ENCODE measurements around the gene NPDC1.

The NPDC1 gene

DNA sequence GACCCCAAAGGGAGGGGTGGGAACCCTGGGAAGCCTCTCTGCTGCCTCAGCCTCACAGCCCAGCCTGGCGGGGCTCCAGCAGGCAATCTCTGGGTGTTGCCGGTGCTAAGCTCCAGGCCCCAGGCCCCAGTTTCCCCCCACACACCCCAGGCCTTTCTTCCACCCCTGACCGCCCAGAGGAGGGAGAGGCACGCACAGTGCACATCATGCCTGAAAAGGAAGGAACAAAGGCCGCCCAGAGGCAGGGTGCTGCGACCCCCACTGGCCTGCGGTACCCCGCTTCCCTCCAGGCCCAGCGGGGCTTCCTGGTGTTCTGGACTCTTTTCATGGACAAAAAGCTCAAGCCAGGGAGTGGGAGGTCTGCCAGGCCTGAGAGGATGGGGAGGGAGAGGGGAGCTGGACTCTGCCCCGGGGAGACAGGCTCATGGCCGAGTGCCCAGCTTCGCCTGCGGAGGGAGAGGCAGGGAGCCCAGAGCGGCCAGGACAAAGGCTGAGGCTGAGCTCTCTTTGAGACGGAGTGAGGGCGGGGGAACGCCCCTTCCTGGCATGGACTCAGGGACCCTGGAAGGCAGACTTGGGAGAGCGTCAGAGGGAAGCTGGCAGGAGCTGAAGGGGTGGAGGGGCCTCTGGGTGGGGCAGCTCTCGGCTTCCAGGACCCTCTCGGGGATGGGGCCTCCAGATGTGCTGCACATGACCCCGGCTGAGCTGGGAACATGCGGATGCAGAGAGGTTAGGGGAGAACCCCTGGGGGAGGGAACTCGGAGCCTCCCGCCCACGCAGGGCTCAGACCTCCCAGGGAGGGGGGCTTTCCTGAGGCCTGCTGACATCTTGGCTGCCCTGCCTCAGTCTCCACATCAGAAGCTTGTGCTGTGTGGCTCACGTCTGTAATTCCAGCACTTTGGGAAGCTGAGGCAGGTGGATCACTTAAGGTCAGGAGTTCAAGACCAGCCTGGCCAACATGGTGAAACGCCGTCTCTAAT lies 9.7 kb upstream of the NPDC1 start:
- no peak for DNase-seq

DNA sequence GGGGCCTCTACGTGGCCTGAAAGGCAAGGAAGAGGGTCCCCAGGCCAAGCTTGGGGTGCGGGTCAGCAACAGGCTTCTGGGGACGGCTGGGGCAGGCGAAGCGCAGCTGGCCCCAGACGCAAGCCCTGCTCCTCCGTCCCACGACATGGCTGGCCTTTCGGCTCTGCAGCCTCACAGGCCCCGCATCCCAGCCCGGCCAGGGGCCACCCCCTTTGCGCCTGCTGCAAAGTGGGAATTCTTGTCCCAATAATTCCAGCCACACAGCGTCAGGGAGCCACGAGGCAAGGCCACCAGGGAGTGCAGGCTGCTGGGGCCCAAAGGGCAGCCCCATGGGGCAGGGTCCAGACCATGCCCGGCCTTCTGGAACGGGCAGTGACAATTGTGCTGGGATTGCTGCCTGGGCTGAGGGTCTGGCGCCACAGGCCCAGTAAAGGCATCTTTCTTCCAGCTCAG lies 9.0 kb upstream of the NPDC1 start:
- DNase-seq: no peak

DNA sequence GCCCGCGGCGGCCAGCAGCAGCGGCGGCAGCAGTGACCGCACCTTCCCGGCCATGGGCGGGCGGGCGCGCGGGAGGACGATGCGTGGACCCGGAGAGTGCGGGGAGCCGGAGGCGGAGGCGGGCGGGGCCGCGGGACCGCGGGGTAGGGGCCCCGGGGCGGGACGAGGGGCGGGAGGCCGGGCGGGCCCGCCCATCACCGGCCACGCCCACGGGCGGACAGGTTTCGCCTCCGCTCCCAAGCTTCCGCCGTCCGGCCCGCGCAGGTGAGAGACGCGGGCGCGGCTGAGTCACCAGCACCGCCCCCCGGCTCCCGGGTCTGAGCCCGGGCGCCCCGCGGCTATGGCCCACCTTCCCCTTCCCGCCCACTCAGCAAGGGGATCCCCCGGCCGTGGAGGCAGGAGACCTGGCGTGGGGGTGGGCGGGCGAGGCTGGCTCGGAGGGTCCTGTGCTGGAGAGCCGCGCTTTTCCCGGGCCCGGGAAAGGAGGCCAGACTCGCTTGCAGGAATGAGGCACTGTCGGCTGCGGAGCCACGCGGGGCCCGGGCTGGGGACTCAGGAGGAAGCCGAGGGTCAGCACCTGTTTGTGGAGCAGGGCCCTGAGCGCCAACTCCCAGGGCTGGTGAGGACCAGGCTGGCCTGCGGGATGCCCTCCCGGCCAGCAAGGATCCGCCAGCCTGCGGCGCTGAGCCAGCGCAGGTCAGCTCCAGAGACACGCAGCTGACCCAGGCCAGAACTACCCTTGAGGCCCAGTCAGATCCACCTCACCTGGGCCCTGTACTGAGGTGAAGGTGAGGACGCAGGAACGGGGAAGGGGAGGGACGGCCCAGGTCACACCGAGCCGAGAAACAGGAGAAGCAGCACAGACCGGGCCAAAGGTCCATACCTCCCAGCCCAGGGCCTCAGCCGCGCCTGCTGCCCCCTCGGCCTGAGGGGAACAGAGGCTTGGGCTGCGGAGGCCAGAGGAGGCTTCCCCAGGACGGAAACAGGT lies 8.3 kb upstream of the NPDC1 start, which contains the start of gene ENTPD2:
Gene ENTPD2 (minus strand): TSS at position 118 of the 988 bp plus-strand sequence. CDS start 64 bp downstream, at position 54.
- DNase-seq: no peak

DNA sequence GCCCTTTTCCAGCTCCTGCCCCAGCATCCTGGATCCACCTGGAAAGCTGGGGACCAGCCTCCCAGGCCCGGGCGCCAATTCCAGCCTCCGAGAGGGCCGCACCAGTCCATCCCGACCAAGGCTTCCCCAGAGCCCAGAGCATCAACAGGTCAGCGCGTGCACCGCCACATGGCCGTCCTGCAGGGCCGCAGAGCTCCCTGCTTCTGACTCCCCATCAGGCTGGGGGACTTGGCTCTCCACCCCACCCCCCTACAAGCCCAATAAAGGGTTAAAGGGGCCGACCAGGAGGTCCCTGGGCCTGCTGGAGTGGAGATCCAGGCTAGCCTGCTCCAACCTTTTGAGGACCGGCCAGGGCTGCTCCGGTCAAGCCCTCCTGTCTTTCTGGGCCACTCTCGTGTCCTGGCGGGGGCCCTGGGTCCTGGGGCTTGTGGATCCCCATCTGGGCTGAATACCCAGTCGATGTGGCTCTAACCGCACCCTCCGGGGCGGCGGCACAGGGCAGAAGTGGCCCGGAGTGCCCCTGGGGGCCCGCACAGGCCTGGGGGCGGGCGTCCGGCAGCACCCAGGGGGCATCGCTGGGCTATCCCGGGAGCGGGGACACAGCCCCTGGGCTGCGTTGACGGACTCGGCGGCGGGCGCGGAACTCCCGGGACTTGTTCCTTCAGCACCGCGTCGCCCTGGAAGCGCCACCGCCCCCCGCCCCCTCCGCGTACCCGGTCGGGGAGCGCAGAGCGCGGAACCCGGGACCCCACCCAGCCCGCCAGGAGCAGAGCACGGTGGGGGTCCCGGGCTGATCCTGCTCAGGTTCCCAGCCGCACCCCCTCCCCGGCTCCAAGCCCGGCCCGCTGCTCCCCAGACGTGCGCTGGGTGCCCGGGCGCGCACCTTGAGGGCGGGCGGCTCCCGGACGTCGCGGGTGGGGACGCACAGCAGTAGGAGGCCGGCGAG lies 7.3 kb upstream of the NPDC1 start:
- DNase-seq: no peak

DNA sequence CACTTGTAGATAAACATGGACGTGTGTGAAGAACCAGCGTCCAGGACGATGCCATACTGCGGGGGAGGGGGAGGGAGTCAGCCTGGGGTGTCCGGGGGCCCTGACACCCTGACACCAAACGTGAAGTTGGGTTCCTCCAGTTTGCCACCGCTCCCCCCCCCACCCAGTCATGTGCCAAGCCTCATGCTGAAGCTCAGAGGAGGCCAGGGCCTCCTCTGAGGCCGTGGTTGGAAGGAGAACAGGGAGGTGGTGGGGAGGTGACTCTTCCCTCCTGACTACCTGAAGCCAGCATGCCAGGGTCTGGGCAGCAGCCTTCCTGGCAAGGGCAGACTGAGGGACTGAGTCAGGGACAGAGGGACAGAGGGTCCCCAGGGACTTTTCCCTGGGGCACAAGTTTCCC lies 6.3 kb upstream of the NPDC1 start:
- DNase-seq: no peak

DNA sequence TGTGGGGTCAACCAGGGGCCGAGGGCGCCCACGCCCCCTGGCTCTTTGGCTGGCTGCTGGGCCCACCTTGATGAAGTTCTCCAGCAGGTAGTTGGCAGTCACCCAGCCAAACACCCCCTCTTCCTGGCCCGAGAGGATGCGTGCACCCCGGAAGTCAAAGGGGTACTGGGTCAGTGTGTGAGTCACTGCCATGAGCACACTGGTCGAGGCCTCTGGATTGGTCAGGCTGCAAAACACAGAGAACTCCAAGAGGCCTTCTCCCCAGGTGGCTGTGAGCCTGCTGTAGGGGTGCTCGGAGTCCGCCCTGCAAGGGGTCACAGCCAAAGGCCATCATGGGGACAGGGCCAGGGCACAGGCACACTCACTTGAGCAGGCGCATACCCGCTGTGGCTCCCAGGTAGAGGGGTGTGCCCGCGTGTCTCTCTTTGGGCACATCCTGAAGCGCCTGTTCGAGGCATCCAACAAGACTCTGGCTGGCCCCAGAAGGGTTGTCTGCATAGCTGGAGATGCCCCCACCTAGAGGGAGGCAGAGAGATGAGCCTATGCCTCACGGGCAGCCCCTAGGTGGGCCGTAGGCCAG lies 5.3 kb upstream of the NPDC1 start:
- DNase-seq: no peak

DNA sequence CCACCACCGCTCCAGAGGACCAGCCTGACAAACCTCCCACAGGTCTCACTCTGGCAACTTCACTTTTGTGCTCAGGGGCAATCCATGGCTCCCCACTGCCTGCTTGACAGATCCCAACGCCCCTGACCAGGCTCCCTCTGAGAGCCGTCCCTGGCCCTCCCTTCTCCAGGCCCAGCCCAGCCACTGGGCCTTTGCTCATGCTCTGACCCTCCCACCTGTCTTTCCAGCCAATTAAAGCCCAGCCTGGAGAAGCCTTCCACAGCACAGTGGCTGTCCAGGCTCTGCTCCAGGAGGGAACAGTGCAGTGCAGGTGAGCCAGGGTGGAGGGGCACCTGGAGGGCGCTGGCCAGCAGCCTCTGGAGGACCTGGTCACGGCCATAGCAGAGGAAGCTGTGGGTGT lies 4.6 kb upstream of the NPDC1 start:
- DNase-seq: no peak

DNA sequence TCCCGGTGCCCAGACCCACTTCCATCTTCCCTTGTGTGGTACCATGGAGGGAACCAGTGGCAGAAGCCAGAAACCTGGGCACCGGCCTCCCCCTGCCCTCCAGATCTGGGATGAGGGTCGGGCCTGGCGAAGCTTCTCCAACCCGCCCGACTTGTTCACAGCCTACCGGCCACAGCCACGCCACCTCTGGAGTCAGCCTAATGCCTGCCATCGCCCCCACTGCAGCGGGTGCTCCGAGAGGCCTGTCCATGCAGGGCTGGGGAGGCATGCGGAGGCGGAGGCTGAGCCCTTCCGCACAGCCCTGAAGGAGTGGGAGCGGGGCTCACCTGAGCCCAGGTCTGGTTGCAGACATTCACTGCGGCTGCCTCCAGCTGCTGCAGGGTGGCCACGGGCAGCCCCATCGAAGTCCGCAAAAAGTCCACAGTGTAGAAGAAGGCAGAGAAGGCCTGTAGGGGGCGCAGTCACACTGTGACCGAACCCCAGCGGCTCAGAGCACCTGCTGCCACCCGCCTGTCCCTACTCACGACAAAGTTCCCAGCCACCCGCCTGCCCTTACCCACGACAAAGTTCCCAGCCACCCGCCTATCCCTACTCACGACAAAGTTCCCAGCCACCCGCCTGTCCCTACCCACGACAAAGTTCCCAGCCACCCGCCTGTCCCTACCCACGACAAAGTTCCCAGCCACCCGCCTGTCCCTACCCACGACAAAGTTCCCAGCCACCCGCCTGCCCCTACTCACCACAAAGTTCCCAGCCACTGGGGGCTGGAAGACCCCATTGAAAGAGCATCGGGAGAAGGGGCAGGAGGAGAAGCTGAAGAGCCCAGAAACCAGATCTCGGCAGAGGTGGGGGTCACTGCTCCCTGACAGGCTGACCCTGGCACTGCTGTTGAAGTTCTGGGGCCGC lies 3.8 kb upstream of the NPDC1 start:
- no peak for DNase-seq

DNA sequence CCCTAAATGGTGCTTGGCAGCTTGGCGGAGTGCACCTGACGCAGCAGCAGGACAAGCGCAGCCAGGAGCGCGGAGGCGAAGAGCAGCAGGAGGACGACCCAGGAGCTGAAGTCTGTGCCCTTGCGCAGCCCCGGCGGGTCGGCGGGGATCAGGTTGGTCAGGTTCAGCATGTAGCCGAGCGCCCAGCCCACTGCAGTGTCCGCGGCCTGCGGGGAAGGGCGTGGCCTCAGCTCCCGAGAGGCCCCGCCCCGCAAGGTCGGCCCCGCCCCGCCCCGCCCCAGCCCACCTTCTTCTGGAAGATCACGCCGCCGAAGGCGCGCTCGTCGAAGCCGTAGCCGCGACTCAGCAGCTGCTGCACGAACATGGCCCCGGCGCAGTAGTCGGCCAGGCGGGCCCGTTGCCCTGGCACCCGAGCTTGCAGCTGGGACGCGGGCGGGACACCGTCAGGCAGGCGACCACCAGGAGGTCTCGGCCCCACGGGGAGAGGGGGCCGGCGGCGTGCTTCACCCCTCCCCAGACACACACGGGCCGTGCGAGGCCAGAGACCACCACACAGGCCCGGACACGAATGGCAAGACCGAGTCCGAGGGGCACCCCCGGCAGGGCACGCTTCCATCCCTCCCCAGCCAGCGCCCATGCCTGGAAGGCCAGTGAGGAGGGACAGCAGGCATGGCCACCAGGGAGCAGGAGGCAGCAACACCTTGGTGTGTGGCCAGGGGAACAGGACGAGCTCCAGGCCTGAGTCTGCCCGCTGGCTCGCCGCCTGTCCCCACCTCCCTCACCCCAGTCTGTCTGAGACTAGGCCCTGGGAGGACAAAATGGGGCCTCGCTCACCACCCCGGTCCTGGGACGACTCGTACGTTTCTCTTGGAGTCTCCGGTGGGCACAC lies 2.9 kb upstream of the NPDC1 start:
- no peak for DNase-seq

DNA sequence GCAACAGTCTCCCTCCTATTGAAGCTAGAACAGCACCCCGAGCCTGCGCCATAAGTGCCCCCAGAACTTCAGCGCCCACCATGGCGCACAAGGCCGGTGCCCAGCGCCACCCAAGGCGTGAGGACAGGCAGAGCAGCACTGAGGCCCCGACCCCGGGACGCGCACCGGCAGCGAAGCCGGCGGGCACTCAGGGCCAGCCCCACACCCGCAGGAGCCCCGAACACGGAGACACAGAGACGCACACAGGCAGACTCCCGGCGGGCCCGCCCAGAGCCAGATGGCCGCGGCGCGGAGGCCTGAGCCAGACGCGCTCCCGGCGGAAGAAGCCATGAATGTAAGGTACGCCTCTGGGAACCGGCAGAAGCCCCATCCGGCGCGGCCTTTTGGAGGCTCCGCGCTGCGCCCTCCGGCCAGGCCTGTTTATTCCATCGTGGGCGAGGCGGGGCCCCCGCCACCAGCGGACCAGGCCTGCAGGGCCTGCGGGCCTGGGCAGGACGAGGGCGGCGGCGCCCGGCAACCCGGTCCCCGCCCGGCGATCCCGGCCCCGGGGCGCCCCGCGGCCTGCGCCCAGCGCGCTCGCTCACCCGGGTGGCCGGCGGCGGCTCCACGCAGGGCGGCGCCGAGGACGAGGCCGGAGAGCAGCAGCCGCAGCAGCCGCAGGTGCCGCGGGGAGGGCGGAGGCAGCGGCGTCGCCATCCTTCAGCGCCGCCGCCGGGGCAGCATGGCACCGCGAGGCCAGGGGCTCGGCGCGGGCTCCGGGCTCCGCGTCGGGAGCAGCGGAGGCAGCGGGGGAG lies 486 bp downstream of the NPDC1 start:
- no peak for DNase-seq

DNA sequence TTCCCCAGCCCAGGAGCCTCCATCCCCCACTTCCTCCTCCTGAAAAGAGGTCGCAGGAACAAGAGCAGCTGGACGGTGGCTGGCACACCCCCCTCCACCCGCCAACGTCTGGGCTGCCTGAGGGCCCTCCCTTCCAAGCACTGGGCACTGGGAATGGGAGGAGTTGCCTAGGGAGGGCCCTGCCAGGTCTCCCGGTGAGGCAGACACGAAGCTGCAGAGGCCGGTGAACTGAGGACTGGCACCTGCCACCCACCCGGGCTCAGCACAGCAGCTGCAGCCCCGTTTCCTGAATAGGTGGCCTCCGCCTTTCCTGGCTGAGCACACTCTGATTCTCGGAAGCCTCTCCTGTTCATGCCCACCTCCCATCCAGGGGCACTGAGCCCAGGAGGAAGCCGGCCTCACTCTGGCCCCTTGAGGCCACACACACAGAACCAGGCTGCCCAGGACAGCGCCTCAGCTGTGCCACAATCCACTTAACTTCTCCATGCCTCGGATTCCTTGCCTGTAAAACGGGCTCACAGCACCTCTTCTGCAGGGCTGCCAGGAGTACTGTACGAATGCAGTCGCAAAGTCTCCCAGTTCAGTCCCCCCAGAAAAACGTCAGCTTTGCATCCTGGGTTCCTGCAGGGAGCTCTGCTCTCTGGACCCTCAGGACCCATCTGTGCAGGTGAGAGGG lies 1.3 kb downstream of the NPDC1 start:
- no peak for DNase-seq

DNA sequence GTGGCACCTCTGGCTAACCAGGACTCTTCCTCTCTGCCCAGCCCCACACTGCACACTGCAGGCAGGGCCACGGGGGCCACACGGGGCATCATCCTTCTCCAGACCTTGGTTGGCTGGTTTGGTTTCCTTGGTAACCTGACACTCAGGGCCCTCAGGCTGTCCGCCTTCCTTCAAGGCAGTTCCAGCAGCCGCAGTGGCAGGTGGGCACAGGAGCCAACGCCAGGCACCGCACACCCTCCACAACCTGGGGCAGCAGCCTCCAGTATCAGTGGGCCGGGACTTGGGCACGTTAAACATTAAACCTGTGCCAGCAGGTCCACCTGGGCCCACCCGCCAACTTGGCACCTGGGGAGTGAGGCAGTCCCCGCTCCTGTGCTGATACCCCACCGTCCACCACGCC lies 1.9 kb downstream of the NPDC1 start:
- no peak for DNase-seq

DNA sequence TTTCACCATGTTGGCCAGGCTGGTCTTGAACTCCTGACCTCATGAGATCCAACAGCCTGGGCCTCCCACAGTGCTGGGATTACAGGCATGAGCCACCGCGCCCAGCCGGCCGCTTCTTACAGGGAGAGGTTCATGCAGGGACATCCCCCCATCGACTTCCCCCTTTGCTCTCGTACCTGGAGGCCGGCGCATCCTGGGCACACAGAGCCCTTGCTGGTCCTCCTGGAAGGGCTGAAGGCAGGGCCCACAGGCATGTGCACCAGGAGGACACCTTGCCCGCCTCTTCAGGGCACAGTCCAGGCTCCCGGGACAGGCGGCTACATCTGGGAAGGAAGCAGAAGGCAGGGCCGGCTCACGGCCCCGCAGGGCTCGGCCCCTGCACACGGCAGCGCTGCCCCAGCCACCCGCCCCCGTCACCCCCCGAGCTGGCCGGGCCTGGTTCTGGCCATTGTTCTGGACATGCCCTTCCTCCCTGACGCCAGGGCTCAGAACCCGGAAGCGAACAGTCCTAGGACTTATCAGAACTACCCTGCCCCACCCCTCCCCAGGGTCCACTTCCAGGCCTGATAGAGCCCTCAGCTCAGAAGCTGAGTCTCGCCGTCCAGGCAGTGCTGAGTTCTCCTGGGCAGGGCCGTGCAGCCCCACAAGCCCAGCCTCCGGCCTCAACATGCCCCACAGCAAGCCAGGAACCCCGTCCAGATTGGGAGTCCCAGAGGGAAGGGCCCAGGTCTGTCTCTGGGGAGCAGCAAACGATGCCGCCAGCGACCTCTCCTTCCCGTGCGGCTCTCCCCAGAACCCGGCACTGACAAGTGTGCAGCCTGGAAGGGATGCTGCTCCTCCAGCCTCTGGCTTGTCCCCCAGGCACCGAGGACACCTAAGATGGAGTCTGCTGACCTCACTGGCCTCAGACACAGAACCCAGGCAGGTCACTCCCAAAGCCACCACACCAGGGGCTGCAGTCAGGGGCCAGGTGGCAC lies 2.9 kb downstream of the NPDC1 start:
- DNase-seq: no peak

DNA sequence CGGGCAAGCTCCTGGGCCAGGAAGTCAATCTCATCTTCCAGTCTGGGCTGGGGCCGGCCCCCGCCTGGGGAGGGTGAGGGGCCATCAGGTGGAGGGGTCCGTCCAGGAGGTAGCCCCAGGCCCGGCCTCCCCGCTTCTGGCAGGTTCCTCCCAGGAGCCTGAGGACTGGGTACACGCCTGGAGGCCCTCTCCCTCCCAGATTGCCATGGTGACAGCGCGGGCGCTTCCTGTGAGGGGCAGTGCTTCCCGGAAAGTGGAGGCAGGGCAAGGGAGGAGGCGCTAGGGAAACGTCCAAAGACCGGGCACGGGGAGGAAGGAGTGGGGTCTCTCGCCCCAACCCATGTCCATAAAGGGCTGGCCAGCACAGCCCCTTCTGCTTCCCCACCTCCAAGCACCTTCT lies 4.9 kb downstream of the NPDC1 start:
- no peak for DNase-seq

DNA sequence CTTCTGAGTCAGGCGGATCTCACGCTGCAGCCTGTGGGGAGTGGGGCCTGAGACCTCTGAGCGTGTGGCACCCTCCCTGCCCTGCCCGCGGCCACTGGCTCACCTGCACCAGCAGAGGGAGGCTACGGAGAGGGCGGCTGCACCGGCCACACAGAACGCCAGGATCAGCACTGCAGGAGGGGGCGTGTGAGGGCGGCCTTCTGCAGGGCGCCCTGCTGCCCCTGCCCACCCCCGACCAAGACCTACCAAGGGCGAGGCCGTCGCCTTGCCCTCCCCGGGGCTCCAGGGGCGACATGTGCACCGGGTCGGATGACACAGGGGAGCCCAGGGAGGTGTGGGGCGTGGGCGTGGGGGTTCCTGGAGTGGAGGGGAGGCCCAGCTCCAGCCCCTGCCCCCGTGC lies 5.4 kb downstream of the NPDC1 start:
- DNase-seq: no peak

DNA sequence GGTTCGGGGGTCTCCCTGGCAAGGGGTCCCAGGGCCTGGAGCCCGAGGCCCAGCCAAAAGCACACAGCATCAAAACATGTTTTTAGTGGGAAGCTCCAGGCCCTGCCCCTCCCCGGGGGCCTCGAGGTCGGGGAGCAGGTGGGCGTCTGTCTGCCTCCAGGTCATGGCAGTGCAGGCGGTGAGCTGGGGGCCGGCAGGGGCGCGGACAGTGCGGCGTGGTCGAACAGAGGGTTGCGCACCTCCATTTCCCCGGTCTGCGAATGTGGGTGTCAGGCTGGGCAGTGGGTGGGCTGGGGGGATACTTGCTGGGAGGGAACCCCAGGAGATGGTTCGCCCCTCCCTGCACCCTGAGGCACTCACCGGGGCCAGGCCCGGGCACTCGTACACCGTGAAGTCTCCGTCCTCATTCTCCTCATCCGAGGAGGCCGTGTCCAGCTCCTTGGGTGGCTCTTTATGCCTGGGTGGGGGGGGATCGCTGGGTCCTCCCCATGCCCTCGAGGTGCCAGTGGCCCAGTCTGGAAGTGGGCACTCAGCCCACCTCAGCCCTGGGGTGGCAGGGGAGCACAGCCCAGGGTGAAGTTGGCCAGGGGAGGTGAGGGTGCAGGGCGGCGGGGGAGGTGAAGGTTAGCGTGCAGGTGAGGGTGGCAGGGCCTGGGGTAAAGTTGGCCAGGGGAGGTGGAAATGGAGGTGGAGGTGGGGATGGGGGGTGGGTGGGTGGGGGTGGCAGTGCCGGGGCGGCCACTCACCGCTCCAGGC lies 6.2 kb downstream of the NPDC1 start:
- DNase-seq: no peak
